HepG2 (cell line): ENCODE measurements around the gene C2orf81. TPM values are rescaled to one million over a fixed set of nuclear protein-coding genes. Genes with fewer than 3 reads are reported as not detected.

ENCODE experiments used
- FUBP1 ChIP-seq: sonication (generic); formaldehyde crosslinking; IDR thresholded peaks from 2 replicates; pipeline ENCODE4 v1.5.1; 2020; ENCODE audit warnings: missing genetic modification reagents, mild to moderate bottlenecking, borderline replicate concordance
- GATAD2A ChIP-seq: IDR thresholded peaks from 2 replicates; pipeline ENCODE4 v1.6.1; 2016
- HOXA3 ChIP-seq: sonication (generic); formaldehyde crosslinking; IDR thresholded peaks from 2 replicates; pipeline ENCODE4 v1.5.0; 2020; ENCODE audit warnings: missing genetic modification reagents
- PITX1 ChIP-seq: sonication (generic); formaldehyde crosslinking; IDR thresholded peaks from 2 replicates; pipeline ENCODE4 v1.5.1; 2020; ENCODE audit warnings: mild to moderate bottlenecking, missing genetic modification reagents
- RFX1 ChIP-seq: fragments of 450-650 bp; IDR thresholded peaks from 2 replicates; pipeline ENCODE4 v1.6.1; 2017
- SIN3A ChIP-seq: IDR thresholded peaks from 2 replicates; pipeline ENCODE4 v1.6.1; 2011; ENCODE audit warnings: low read depth, mild to moderate bottlenecking, control low read depth, low read length, borderline replicate concordance
- SKIL ChIP-seq: sonication (generic); formaldehyde crosslinking; IDR thresholded peaks from 2 replicates; pipeline ENCODE4 v1.8.0; 2022; ENCODE audit warnings: missing genetic modification reagents, mild to moderate bottlenecking, moderate library complexity, borderline replicate concordance
- STAG1 ChIP-seq: sonication (generic); formaldehyde crosslinking; IDR thresholded peaks from 2 replicates; pipeline ENCODE4 v1.4.0; 2020; ENCODE audit warnings: missing genetic modification reagents
- ZEB1 ChIP-seq: IDR thresholded peaks from 2 replicates; pipeline ENCODE4 v1.6.1; 2012; ENCODE audit warnings: mild to moderate bottlenecking, low read depth, inconsistent platforms; ENCODE audit not compliant: insufficient replicate concordance
- ZNF562 ChIP-seq: sonication (generic); formaldehyde crosslinking; IDR thresholded peaks from 2 replicates; pipeline ENCODE4 v1.8.0; 2022; ENCODE audit warnings: missing genetic modification reagents, borderline replicate concordance
- ZNF597 ChIP-seq: sonication (generic); formaldehyde crosslinking; IDR thresholded peaks from 2 replicates; pipeline ENCODE4 v1.5.0; 2020; ENCODE audit warnings: missing genetic modification reagents
- ZNF691 ChIP-seq: sonication (generic); formaldehyde crosslinking; IDR thresholded peaks from 2 replicates; pipeline ENCODE4 v1.4.0; 2020; ENCODE audit warnings: missing genetic modification reagents, low read depth, mild to moderate bottlenecking, borderline replicate concordance
- polyA plus RNA-seq, 8 experiments: library from polyadenylated mRNA; depleted of rRNA in 3 of 8; stranded (reverse) in 7 of 8; unstranded in 1 of 8; fragments of >200 nt; fragmentation: Illumina TruSeq in 4 of 8; extraction: Trizol in 4 of 8; gene quantifications; 2 replicates each; pipeline versions ENCODE4 v1.2.1 to v1.2.3, GENCODE V29; 2011 to 2016; ENCODE audit warnings: low read depth in 4 of 8, missing spikeins in 1 of 8, mixed read lengths in 1 of 8; ENCODE audit not compliant: insufficient read depth in 1 of 8
- total RNA-seq, 5 experiments: library from RNA; depleted of rRNA; stranded (reverse); fragments of >200 nt; fragmentation: Illumina TruSeq; extraction: Trizol; gene quantifications; 2 replicates each; pipeline ENCODE4 v1.2.3, GENCODE V29; 2016; ENCODE audit warnings: low read depth in 1 of 5
- TF ChIP-seq, protein P1 (sequence below), 2 experiments: sonication (generic) in 1 of 2; formaldehyde crosslinking in 1 of 2; IDR thresholded peaks; 2 replicates each; pipeline versions ENCODE4 v1.5.1 to v1.6.1; 2011 to 2020; ENCODE audit warnings: borderline replicate concordance in 1 of 2, low read depth in 1 of 2, low read length in 1 of 2, mild to moderate bottlenecking in 1 of 2, missing genetic modification reagents in 1 of 2, moderate library complexity in 1 of 2
- TF ChIP-seq, protein P2 (sequence below): sonication (generic); formaldehyde crosslinking; IDR thresholded peaks from 2 replicates; pipeline ENCODE4 v1.8.0; 2022; ENCODE audit warnings: missing genetic modification reagents, mild to moderate bottlenecking, inconsistent platforms, borderline replicate concordance
- TF ChIP-seq, protein P3 (sequence below): sonication (generic); formaldehyde crosslinking; IDR thresholded peaks from 2 replicates; pipeline ENCODE4 v1.4.0; 2020; ENCODE audit warnings: missing genetic modification reagents
- TF ChIP-seq, protein P4 (sequence below): sonication (generic); formaldehyde crosslinking; IDR thresholded peaks from 2 replicates; pipeline ENCODE4 v1.4.0; 2020; ENCODE audit warnings: mild to moderate bottlenecking, missing genetic modification reagents

Gene C2orf81
- total and polyA plus RNA-seq, 2 of the 13 experiments (the other 11 are each of a cell fraction or from before 2014, with no cell fraction given) = 0.15 to 0.17 TPM

DNA sequence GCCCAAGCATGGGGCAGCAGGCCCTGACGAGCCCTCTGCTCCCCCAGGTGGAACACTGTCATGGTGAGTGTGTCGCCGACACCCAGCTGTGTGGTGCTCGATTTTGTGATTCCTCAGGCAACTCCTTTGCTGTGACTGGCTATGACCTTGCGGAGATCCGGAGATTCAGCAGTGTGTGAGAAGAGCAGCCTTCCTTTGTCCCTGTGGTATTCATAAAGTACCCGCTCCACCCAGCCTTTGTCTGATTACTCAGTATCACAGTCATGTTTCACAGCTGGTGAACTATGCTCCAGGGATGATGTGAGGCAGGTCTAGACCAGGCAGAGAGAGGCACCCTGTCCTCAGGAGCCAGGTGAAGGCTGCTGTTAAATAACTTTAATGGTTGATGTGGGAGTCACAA is 4.1 kb upstream of the C2orf81 start (continued):
- no peak for TF ChIP-seq ZNF691
- 0 out of 2 replicates have a peak, but pooled peaks have one; percentile 38 for TF ChIP-seq SIN3A
- TF ChIP-seq GATAD2A (CRISPR knock-in tag) = no peak
- TF ChIP-seq STAG1 (CRISPR knock-in tag) = no peak
- TF ChIP-seq, protein P1, sequence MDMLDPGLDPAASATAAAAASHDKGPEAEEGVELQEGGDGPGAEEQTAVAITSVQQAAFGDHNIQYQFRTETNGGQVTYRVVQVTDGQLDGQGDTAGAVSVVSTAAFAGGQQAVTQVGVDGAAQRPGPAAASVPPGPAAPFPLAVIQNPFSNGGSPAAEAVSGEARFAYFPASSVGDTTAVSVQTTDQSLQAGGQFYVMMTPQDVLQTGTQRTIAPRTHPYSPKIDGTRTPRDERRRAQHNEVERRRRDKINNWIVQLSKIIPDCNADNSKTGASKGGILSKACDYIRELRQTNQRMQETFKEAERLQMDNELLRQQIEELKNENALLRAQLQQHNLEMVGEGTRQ (IDR thresholded peaks at IDR 0.05; ENCODE audit: low read depth, low read length) = no peak
- TF ChIP-seq, protein P1 (CRISPR knock-in tag; IDR thresholded peaks at IDR 0.05; ENCODE audit: borderline replicate concordance) = no peak
- no peak for TF ChIP-seq PITX1
- TF ChIP-seq, protein P2, sequence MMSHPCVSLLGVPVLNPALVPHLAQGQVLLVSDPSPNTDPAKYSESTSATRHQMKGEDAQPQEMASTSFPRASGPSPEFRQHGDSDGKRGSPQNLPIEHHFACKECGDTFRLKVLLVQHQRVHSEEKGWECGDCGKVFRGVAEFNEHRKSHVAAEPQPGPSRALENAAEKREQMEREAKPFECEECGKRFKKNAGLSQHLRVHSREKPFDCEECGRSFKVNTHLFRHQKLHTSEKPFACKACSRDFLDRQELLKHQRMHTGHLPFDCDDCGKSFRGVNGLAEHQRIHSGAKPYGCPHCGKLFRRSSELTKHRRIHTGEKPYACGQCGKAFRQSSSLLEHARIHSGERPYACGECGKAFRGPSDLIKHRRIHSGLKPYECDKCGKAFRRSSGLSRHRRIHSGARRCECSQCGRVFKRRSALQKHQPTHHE = no peak
- TF ChIP-seq SKIL (CRISPR knock-in tag) = peak; percentile 47; the same call in 1 of the 2 replicates
- 0 out of 2 replicates have a peak, but pooled peaks have one; percentile 15 for TF ChIP-seq HOXA3 (CRISPR knock-in tag)
- no peak for TF ChIP-seq ZNF597 (CRISPR knock-in tag)
- TF ChIP-seq ZEB1 = peak; percentile 60
- 0 out of 2 replicates have a peak, but pooled peaks have one; percentile 53 for TF ChIP-seq ZNF562 (CRISPR knock-in tag)
- TF ChIP-seq RFX1 = no peak
- TF ChIP-seq, protein P3, sequence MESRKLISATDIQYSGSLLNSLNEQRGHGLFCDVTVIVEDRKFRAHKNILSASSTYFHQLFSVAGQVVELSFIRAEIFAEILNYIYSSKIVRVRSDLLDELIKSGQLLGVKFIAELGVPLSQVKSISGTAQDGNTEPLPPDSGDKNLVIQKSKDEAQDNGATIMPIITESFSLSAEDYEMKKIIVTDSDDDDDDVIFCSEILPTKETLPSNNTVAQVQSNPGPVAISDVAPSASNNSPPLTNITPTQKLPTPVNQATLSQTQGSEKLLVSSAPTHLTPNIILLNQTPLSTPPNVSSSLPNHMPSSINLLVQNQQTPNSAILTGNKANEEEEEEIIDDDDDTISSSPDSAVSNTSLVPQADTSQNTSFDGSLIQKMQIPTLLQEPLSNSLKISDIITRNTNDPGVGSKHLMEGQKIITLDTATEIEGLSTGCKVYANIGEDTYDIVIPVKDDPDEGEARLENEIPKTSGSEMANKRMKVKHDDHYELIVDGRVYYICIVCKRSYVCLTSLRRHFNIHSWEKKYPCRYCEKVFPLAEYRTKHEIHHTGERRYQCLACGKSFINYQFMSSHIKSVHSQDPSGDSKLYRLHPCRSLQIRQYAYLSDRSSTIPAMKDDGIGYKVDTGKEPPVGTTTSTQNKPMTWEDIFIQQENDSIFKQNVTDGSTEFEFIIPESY (CRISPR knock-in tag) = no peak
- TF ChIP-seq, protein P4, sequence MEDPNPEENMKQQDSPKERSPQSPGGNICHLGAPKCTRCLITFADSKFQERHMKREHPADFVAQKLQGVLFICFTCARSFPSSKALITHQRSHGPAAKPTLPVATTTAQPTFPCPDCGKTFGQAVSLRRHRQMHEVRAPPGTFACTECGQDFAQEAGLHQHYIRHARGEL (CRISPR knock-in tag) = no peak
- TF ChIP-seq FUBP1 = no peak
